ENCODE results near the gene ADGB. TPM values are rescaled to one million over a fixed set of nuclear protein-coding genes. Genes with fewer than 3 reads are reported as not detected.
"Not testable (repeated sequence)": the region's sequence is repeated elsewhere in the genome, so short reads cannot be mapped to it uniquely, and the experiment has no call there.

ADGB gene
- total RNA-seq, 1 donor from 2014 or later: 6.2 TPM

DNA sequence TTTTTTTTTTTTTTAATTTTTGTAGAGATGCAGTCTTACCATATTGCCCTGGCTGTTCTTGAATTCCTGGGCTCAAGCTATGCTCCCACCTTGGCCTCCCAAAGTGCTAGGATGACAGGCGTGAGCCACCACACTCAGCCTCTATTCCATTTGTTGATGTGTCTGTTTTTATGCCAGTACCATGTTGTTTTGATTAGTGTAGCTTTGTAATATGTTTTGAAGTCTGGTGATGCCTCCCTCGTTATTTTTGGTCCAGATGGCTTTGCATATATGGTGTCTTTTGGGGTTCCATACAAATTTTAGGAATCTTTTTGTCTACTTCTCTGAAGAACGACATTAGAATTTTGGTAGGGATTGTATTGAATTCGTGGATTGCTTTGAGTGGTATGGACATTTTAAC lies 193.2 kb downstream of the ADGB start:
- TF ChIP-seq, protein P1, sequence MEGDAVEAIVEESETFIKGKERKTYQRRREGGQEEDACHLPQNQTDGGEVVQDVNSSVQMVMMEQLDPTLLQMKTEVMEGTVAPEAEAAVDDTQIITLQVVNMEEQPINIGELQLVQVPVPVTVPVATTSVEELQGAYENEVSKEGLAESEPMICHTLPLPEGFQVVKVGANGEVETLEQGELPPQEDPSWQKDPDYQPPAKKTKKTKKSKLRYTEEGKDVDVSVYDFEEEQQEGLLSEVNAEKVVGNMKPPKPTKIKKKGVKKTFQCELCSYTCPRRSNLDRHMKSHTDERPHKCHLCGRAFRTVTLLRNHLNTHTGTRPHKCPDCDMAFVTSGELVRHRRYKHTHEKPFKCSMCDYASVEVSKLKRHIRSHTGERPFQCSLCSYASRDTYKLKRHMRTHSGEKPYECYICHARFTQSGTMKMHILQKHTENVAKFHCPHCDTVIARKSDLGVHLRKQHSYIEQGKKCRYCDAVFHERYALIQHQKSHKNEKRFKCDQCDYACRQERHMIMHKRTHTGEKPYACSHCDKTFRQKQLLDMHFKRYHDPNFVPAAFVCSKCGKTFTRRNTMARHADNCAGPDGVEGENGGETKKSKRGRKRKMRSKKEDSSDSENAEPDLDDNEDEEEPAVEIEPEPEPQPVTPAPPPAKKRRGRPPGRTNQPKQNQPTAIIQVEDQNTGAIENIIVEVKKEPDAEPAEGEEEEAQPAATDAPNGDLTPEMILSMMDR (IDR thresholded peaks at IDR 0.05): no peak
- Histone ChIP-seq H3K27ac (no peak overlapping the region), H3K27me3 (ENCODE audit: low read depth) (no peaks in the 10 kb centered on the region), H3K4me3 (no peak overlapping the region), H3K9me3 (no peaks in the 10 kb centered on the region), H3K4me1 (no peaks in the 10 kb centered on the region), H3K36me3 (no peaks in the 10 kb centered on the region)
- intact Hi-C loops (cut with DNase I): no loop called here
- no peak for DNase-seq
- ATAC-seq: no peak

DNA sequence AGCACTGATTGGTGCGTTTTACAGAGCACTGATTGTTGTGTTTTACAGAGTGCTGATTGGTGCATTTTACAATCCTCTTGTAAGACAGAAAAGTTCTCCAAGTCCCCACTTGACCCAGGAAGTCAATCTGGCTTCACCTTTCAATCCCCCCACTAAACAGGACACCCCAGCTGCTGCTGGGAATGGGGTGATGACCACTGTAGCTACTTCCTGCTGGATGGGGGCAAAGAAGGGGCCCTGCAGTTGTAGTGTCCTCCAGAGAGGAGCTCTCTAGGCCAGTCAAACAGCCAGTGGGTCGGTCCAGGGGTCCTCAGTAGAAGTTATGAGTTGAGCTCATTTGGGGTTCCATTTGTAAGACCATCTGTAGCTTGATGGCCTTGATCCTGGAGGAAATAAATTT lies 194.4 kb downstream of the ADGB start:
- H3K27me3 ChIP-seq (ENCODE audit: low read depth); ATAC-seq; H3K27ac ChIP-seq; DNase-seq; H3K9me3 ChIP-seq; intact Hi-C loops (cut with DNase I); H3K36me3 ChIP-seq; H3K4me1 ChIP-seq; H3K4me3 ChIP-seq: not testable (repeated sequence)

DNA sequence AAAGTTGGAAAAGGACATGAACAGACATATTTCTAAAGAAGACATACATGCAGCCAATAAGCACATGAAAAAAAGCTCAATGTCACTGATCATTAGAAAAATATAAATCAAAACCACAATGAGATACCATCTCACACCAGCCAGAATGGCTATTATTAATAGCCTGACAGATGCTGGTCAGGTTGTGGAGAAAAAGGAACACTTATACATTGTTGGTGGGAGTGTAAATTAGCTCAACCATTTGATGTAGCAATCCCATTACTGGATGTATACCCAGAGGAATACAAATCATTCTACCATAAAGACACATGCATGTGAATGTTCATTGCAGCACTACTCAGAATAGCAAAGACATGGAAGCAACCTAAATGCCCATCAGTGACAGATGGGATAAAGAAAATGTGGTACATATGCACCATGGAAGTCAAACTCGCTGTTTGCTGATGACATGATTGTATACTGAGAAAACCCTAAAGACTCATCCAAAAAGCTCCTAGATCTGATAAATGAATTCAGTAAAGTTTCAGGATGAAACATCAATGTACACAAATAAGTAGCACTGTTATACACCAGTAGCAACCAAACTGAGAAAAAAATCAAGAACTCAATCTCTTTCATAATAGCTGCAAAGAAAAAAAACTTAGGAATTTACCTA lies 196.8 kb downstream of the ADGB start:
- Histone ChIP-seq H3K27ac (no peak overlapping the region), H3K9me3 (no peaks in the 10 kb centered on the region), H3K4me3 (no peak overlapping the region), H3K27me3 (ENCODE audit: low read depth) (no peaks in the 10 kb centered on the region), H3K36me3 (no peaks in the 10 kb centered on the region), H3K4me1 (no peaks in the 10 kb centered on the region)
- DNase-seq: no peak
- no peak for ATAC-seq
- intact Hi-C loops (cut with DNase I): no loop called here
- TF ChIP-seq, protein P1 (IDR thresholded peaks at IDR 0.05): no peak

DNA sequence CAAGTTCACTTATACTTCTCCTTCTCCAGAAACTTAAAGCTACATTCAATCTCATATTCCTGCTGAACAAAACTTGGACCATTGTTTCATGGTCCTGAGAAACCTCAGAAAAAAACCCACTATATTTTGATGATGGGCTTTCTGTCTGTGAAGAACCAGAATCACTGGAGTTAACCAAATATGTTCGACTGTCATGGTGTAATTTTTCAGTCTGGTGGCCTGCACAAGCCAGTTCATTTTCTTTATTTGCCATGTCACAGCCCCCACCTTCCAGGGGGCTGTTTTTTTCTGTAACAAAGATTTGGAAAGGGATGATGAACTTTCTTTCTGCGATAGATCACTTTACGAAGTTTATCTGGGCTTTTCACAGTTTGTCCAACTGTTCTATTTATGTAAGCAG lies 204.4 kb downstream of the ADGB start:
- H3K4me1 ChIP-seq; H3K27me3 ChIP-seq (ENCODE audit: low read depth); H3K27ac ChIP-seq; H3K4me3 ChIP-seq; intact Hi-C loops (cut with DNase I); H3K36me3 ChIP-seq; DNase-seq; H3K9me3 ChIP-seq; ATAC-seq: not testable (repeated sequence)

DNA sequence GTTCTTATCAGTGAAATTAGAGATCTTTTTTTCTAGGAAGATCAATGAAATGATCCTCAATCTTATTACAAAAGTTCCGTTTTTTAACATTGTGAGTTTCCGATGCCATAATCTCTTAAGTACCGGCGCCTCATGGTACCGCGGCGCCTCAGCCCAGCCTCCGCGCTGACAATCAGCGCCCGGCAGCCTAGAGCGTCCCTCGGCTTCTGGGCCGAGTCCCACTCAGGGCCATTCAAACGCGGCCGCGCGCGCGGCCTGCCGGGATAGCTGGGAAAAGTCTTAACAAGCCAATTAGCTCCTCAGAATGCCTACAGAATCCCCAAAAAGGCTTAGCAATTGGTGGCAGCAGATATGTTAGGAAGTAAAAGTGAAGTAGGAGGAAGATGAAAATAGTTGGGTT lies 204.8 kb downstream of the ADGB start:
- H3K27me3 ChIP-seq (ENCODE audit: low read depth): no peaks in the 10 kb centered on the region
- no peak overlapping the region for H3K4me3 ChIP-seq
- intact Hi-C loops (cut with DNase I): no loop called here
- peak; percentile 47 to 60 for ATAC-seq
- no peaks in the 10 kb centered on the region for H3K9me3 ChIP-seq
- no peaks in the 10 kb centered on the region for H3K4me1 ChIP-seq
- DNase-seq: no peak
- no peak overlapping the region for H3K27ac ChIP-seq
- no peaks in the 10 kb centered on the region for H3K36me3 ChIP-seq
- TF ChIP-seq, protein P1 (IDR thresholded peaks at IDR 0.05): no peak

DNA sequence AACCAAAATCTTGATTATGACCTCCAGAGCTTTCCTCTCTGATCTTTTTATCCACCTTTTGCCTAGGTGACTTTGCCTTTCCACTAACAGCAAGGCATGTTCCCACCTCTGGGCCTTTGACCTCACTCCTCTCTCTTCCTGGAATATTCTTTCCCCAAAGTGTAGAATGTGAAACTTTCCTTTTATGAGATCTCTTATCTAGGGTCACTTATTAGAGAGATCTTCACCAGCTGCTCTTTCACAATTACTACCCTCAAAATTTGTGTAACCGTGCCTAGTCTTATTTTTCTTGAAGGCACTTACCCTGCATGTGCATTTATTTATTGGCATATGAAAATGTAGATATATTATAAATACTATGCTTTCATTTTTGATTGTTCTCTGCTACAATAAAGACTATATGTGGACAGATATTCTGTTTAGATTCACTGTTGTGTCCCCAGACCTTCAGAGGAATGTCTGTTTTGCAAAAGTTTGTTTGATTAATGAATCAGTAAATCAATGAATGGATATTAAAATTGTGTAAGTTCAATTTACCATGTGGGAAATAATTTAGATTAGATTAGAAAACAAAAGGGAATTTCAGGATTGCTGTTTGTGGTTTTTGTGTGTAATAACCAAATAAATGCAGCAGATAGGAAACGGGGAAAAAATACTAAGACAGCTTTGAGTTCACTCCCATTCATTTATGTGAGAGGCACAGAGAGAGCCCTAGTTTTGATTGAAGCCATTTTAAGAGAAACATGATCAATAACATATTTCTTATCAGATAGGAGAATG lies 207.0 kb downstream of the ADGB start:
- intact Hi-C loops (cut with DNase I): no loop called here
- TF ChIP-seq, protein P1 (IDR thresholded peaks at IDR 0.05): no peak
- H3K36me3 ChIP-seq: no peaks in the 10 kb centered on the region

DNA sequence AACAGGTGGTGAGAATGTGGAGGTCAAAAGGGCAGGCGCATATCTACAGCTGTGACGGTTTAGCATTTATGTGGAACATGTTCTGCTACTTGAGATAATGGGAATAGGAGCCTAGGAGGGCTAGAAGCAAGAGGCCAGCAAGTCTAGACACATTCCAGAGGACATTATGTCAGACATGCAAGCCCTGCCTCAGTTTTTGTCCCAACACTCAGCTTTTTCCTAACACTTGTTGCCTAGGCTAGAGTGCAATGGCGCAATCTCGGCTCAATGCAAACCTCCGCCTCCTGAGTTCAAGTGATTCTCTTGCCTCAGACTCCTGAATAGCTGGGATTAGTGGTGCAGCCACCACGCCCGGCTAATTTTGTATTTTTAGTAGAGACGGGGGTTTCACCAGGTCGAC lies 210.2 kb downstream of the ADGB start:
- H3K4me1 ChIP-seq; H3K27ac ChIP-seq; ATAC-seq; DNase-seq; H3K4me3 ChIP-seq; H3K9me3 ChIP-seq; H3K27me3 ChIP-seq (ENCODE audit: low read depth); intact Hi-C loops (cut with DNase I); H3K36me3 ChIP-seq: not testable (repeated sequence)

More for the DNA sequence above, 207.0 kb downstream of the ADGB start:
- no peak for DNase-seq
- no peaks in the 10 kb centered on the region for H3K4me1 ChIP-seq
- no peak overlapping the region for H3K4me3 ChIP-seq
- H3K9me3 ChIP-seq: no peaks in the 10 kb centered on the region
- ATAC-seq: no peak
- H3K27me3 ChIP-seq (ENCODE audit: low read depth): no peaks in the 10 kb centered on the region
- H3K27ac ChIP-seq: no peak overlapping the region

DNA sequence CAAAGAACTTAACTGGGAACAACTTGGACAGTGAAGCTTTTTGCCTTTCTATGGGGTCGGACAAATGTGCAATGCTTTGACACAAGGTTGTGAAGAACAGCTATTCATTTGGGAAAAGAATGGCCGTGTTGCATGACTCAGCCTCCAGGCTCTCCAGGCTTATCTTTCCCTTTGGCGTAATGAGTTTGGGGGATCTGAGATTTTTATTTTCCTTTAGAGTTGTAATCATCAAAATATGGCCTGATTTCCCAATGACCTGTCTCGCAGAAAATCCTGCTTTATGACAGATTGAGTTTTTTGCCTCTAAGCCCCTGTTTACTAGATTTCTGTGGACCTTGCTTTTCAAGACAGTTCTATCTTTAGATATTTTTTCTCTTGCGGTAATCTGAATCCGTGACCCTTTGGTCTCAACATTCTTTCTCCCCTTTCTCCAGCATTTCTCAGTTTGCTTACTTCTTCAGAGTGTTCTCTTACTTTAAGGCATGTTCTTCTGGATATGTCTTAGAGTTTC lies 214.1 kb downstream of the ADGB start:
- H3K27ac ChIP-seq, ATAC-seq: not testable (repeated sequence)

More for the DNA sequence above, 214.1 kb downstream of the ADGB start:
- H3K36me3 ChIP-seq; H3K4me1 ChIP-seq; DNase-seq; H3K27me3 ChIP-seq (ENCODE audit: low read depth); H3K9me3 ChIP-seq; intact Hi-C loops (cut with DNase I); H3K4me3 ChIP-seq: not testable (repeated sequence)

All from lower lobe of right lung (tissue), 2 donors.